Measurements from ENCODE around the gene BMP6. TPM values are rescaled to one million over a fixed set of nuclear protein-coding genes. Genes with fewer than 3 reads are reported as not detected.

The BMP6 gene
- total RNA-seq, 4 donors from 2014 or later: 0.57 to 2.9 (median 1.1) TPM

DNA sequence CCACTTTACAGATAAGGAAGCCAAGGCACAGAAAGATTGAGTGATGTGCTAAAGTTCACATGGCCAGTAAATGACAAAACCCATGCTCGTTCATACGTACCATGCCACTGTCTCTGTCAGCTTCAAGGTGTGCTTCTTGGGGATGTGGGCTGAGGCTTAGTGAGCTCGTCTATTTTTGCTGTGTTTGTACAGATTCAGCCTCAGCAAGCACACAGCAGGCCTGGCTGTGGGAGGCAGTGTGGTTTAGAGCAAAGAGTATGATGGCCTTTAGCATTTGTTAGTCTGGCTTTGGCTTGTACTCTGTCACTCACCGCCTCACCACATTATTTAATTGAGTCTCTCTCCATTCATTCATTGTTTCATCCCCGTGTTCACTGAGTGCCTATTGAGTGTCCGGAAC lies 55.3 kb downstream of the BMP6 start:
- Histone ChIP-seq H3K27ac (no peak overlapping the region), H3K4me3 (no peak overlapping the region), H3K9me3 (no peaks in the 10 kb centered on the region), H3K27me3 (peaks cover 0 to 5% (median 0%) of the 10 kb centered on the region in 4 donors), H3K4me1 (peaks cover 0 to 11% (median 2%) of the 10 kb centered on the region in 3 donors), H3K36me3 (no peaks in the 10 kb centered on the region)
- 71 to 76% methylated on average over 6 of the region's 6 CpGs for WGBS, 2 donors
- intact Hi-C loops (cut with DNase I): no loop called here
- TF ChIP-seq, protein P1, sequence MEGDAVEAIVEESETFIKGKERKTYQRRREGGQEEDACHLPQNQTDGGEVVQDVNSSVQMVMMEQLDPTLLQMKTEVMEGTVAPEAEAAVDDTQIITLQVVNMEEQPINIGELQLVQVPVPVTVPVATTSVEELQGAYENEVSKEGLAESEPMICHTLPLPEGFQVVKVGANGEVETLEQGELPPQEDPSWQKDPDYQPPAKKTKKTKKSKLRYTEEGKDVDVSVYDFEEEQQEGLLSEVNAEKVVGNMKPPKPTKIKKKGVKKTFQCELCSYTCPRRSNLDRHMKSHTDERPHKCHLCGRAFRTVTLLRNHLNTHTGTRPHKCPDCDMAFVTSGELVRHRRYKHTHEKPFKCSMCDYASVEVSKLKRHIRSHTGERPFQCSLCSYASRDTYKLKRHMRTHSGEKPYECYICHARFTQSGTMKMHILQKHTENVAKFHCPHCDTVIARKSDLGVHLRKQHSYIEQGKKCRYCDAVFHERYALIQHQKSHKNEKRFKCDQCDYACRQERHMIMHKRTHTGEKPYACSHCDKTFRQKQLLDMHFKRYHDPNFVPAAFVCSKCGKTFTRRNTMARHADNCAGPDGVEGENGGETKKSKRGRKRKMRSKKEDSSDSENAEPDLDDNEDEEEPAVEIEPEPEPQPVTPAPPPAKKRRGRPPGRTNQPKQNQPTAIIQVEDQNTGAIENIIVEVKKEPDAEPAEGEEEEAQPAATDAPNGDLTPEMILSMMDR (IDR thresholded peaks at IDR 0.05): no peak
- TF ChIP-seq POLR2A (IDR thresholded peaks at IDR 0.05): no peak
- DNase-seq: no peak

- intact Hi-C loops (cut with DNase I): no loop called here
- WGBS, 2 donors: 56 to 85% methylated on average over 6 of the region's 6 CpGs
- no peak for TF ChIP-seq POLR2A (IDR thresholded peaks at IDR 0.05)
- TF ChIP-seq, protein P1 (IDR thresholded peaks at IDR 0.05): no peak
- Histone ChIP-seq H3K9me3 (no peaks in the 10 kb centered on the region), H3K27me3 (no peaks in the 10 kb centered on the region), H3K4me1 (peaks cover 0 to 30% (median 8%) of the 10 kb centered on the region in 3 donors), H3K27ac (no peak overlapping the region), H3K36me3 (no peaks in the 10 kb centered on the region), H3K4me3 (no peak overlapping the region)
- DNase-seq: no peak
Measured at GRCh38 chr6:7784248-7784647, 58.3 kb downstream of the BMP6 start.

GRCh38 chr6:7784706-7785105 lies 58.8 kb downstream of the BMP6 start:
- no peak for TF ChIP-seq POLR2A (IDR thresholded peaks at IDR 0.05)
- TF ChIP-seq, protein P1 (IDR thresholded peaks at IDR 0.05): no peak
- DNase-seq: no peak

DNA sequence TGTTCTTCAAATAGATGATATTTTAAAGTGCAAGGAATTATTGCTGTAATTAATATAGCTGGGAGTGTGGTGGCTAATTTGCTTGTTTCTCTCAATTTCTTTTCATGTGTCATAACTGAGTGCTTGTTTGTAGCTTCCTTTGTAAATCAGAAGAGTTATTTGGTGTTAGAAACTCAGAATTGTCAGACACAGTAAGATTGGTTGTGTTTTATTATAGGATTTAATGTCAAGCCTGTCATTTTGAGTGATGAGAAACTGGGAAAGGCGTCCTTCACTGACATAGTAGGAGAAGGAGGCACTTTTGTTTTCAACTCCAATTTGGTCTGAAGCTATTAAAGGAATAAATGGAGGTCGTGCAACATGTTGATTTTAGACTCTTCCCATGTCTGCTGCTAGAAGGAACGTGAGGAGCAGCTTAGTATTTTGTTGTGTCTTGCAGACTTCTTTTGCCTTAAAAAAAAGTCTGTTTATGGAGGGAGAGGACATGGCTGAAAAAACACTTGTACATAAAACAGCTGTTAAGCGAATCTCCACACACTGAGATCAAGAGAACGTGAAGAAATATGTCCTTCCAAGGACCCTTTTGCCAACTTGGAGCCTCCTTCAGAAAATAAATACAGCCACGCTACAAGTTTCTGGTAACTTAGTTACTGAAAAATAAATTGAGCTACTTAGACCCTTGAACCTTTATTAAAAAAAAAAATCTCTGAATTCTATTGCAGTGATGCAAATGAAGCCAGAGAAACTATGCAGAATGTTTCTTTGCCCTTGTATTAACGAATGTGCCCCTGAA lies 59.5 kb downstream of the BMP6 start:
- Histone ChIP-seq H3K36me3 (no peaks in the 10 kb centered on the region), H3K4me1 (peaks cover 0 to 30% (median 8%) of the 10 kb centered on the region in 3 donors), H3K4me3 (no peak overlapping the region), H3K9me3 (no peaks in the 10 kb centered on the region), H3K27ac (peak overlapping the region in 3 of 4 donors; percentile 34 to 81 (median 50)), H3K27me3 (no peaks in the 10 kb centered on the region)
- no peak for DNase-seq
- intact Hi-C loops (cut with DNase I): no loop called here
- TF ChIP-seq, protein P1 (IDR thresholded peaks at IDR 0.05): no peak
- no peak for TF ChIP-seq POLR2A (IDR thresholded peaks at IDR 0.05)
- WGBS, 2 donors: 53 to 62% methylated on average over 7 of the region's 7 CpGs

More at GRCh38 chr6:7784706-7785105, 58.8 kb downstream of the BMP6 start:
- Histone ChIP-seq H3K27me3 (no peaks in the 10 kb centered on the region), H3K27ac (peak overlapping the region in 2 of 4 donors; percentile 23 to 81), H3K36me3 (no peaks in the 10 kb centered on the region), H3K4me3 (no peak overlapping the region), H3K9me3 (no peaks in the 10 kb centered on the region), H3K4me1 (peaks cover 0 to 30% (median 8%) of the 10 kb centered on the region in 3 donors)
- intact Hi-C loops (cut with DNase I): no loop called here
- WGBS, 2 donors: 66 to 77% methylated on average over 2 of the region's 2 CpGs

DNA sequence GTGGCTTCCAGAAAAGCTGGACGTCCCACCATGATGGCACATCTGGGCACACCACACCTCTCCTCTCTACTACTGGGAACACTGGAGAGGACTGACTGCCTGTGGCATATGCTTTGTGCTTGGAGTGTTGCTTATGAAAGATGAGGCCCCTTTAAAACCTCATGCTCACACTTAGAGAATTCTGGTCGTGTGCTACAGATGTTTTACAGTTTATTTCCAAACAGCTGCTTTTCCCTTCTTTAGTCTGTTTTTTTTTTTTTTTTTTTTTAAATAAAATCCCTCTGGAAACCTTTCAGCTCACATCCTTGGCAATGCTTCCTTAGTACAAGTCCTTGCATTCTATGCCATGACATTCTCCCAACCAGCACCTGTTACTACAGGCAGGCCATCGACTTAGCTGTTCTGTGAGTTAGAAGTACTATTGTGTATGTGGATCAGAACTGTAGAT lies 60.3 kb downstream of the BMP6 start:
- H3K9me3 ChIP-seq: no peaks in the 10 kb centered on the region
- no peak for DNase-seq
- intact Hi-C loops (cut with DNase I): no loop called here
- H3K36me3 ChIP-seq: no peaks in the 10 kb centered on the region
- H3K4me1 ChIP-seq: peaks cover 0 to 30% (median 8%) of the 10 kb centered on the region in 3 donors
- WGBS, 2 donors: 22 to 29% methylated on average over 3 of the region's 3 CpGs
- H3K27me3 ChIP-seq: peaks cover 0 to 4% (median 0%) of the 10 kb centered on the region in 4 donors
- H3K4me3 ChIP-seq: no peak overlapping the region
- TF ChIP-seq POLR2A (IDR thresholded peaks at IDR 0.05): no peak
- TF ChIP-seq, protein P1 (IDR thresholded peaks at IDR 0.05): no peak
- H3K27ac ChIP-seq: peak overlapping the region in 3 of 4 donors; percentile 34 to 81 (median 50)

Data from esophagus squamous epithelium (tissue), 5 donors.